Jurkat, Clone E6-1 (cell line): ENCODE results near the gene ZNF689. TPM values are rescaled to one million over a fixed set of nuclear protein-coding genes. Genes with fewer than 3 reads are reported as not detected.
A peak's percentile ranks its signal among the peaks of the same experiment; 100 is the strongest.

Experiments used
- DNase-seq: peaks from one replicate; pipeline ENCODE4 v3.0.0-alpha.2; 2011; ENCODE audit warnings: low read depth, low spot score
- H3K4me3 ChIP-seq: 2 replicates; pipeline ENCODE4 v1.5.1; 2011; ENCODE audit warnings: mild to moderate bottlenecking, low read length, control low read depth, moderate library complexity
- polyA plus RNA-seq: library from polyadenylated mRNA; unstranded; fragments of >200 nt; gene quantifications from one replicate; pipeline ENCODE4 v1.2.1, GENCODE V29; 2012; ENCODE audit warnings: missing spikeins; ENCODE audit not compliant: insufficient read length, insufficient read depth

Gene ZNF689
- 19.7 TPM for polyA plus RNA-seq

DNA sequence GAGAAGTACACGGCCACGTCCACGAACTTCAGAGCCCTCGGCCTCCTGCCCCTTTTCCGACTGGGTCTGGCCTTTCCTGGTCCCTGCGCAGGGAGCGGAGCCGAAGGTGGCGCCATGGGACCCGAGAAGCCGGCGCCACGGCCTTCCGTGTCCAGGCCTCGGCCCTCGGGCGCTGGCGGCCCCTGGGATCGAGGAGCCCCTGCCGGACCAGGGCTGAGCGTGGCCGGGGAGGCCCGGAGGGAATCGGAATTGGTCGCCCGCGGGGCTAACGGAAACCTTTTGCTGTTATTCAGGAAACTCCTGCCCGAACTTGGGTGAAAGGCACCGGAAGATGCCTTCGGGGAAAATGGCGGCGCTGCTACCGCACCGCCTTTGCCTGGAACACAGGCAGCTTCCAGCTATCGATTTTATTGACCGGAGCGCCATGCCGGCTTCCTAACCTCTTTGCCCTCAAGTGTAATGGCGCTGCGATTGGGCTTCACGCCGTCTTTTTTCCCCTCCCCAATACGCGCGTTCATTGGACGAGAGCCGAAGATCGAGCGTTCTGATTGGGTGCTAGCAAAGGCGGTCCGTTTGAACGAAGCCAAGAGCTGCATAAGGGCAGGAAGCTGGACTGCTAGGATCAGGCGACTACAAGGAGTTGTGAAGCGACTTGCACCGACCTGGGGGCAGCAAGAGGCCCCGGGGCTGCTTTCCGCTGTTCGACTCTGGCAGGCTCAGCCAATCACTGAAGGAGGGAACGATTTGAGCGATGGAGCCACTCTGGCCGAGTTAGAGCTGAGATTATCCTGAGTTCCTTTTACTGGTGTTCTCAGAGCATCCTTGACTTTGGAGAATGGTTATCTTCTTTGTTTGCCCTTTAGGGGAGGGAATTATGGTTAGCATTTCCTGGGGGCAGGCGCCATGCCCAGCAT lies at the start of gene ZNF689:
ZNF689 (minus strand) TSS at position 464 of the 914 bp plus-strand sequence; CDS start at position 116, 348 bp downstream.
- peak within 1 kb of the TSS; percentile 97 for H3K4me3 ChIP-seq
- DNase-seq = peak; percentile 98

DNA sequence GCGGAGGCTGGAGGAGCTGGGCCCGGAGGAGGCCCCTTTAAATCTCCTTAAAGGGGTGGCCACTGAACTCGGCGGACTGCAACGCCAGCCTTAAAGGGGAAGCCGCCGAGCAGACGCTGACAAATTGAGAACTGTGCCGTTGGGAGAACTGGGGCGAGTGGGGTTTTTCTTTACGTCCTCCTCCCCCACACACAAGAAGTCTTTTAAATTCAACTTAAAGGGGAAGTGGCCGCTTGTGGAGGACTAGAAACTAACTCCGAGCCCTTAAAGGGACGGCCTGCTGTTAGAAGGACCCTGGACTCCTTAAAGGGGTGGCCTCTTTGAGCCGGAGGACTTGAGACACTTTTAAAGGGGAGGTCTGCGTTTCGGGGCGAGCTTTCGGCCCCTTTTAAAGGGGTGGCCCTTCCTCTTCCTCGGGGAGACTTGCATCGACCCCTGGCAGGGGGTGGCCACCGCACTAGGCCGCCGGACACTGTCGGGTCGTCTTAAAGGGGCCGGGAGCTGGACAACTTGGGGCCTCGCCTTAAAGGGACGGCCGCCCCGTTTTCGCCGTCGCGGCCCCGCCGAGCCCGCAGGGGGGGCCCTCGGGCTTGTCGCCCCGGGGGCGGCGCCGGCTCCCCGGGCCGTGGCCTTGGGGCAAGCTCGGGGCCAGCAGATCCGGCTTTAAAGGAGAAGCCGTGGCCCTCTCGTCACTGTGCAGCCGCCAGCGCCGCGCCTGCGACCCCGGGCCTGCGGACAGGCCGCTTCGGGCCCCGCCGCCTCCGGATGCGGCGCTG lies 48.7 kb upstream of the ZNF689 start:
- peak overlapping the region; percentile 87 for H3K4me3 ChIP-seq
- peak; percentile 96 for DNase-seq

DNA sequence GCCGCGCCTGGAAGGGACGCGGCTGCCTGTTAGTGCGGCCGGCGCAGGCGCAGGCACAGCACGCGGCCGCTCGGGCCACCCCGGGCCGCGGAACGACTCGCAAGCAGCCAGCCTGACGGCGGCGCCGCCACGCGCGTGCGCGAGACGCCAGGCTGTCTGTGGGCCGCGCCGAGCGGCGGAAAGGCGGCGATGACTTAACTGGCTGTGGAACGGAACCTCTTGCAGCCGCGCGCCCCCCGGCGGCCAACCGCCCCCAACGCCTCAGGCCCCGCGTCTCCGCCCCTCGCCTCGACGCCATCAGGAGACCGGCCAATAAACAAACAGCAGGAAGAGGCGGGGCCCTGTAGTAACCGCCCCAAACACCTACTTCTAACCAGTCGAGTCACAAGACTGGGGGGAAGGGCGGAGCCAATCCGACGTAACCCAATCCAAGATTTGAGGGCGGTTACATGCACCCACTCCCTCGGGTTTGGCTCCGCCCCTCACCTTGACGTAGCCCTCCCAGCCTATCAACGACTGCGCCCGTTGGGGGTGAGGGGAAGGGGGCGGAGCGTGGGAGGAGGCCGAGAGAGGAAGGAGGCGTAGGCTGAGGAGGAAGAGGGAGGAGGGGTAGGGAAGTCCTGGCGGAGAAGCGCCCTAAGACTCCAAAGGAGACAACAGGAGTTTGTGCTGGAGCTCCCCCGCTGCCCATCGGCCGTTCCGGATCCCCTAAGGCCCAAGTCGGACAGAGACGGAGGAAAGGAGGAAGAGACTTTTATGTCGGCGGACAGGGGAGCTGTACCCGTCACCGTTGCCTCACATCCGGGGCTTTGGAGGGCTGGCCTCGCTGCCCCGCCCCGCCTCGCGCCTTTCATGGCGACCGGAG lies 47.9 kb upstream of the ZNF689 start, which contains the start of gene FBRS:
FBRS (plus strand) TSS at position 566 of the 865 bp plus-strand sequence. CDS start 1,088 bp downstream, outside the sequence.
- peak within 1 kb of the TSS; percentile 87 for H3K4me3 ChIP-seq
- DNase-seq = peak; percentile 100

DNA sequence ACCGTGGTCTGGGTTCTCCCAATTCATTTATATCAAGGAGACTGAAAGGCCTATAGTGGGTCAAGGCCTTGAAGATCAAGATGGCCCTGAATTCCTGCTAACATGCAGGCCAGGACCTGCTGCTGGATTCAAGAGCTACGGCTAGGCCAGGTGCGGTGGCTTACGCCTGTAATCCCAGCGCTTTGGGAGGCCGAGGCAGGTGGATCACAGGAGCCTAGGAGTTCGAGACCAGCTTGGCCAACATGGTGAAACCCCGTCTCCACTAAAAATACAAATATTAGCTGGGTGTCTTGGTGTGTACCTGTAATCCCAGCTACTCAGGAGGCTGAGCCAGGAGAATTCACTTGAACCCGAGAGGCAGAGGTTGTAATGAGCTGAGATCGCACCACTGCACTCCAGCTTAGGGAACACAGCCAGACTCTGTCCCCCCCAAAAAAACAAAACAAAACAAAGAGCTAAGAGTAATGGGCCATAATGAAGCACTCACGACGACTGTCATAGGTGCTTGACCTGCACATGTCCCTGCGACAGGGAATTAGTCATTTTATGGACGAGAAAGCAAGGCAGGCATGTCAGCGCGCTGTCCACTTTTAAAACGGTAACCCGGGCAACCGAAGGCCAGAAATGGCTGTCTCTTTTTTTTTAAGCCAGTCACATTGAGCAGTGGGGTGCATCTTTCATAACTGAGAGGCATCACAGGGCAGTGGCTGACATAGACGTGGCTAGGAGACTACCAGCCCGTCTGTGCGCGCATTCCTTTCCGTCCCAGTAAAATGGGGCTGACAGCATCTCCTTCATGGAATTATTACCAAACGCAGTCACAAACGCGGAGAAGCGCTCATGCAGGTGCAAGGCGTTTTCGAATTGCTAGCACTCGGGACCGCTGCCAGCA lies 47.0 kb upstream of the ZNF689 start:
- no peak for DNase-seq
- H3K4me3 ChIP-seq = peak overlapping the region; percentile 71

DNA sequence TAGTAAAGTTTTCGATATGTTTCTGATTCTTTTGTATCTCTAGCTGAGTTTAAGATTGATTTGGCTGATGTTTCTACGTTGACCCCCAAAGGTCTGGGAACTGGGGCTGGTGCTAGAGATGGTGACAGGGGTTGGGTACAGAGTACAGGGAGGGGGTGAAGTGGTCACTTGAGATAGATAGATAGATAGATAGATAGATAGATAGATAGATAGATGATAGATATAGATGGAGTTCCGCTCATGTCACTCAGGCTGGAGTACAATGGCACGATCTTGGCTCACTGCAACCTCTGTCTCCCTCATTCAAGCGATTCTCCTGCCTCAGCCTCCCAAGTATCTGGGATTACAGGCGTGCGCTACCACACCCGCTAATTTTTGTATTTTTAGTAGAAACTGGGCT lies 46.2 kb upstream of the ZNF689 start:
- no peak for DNase-seq
- no peak overlapping the region for H3K4me3 ChIP-seq

DNA sequence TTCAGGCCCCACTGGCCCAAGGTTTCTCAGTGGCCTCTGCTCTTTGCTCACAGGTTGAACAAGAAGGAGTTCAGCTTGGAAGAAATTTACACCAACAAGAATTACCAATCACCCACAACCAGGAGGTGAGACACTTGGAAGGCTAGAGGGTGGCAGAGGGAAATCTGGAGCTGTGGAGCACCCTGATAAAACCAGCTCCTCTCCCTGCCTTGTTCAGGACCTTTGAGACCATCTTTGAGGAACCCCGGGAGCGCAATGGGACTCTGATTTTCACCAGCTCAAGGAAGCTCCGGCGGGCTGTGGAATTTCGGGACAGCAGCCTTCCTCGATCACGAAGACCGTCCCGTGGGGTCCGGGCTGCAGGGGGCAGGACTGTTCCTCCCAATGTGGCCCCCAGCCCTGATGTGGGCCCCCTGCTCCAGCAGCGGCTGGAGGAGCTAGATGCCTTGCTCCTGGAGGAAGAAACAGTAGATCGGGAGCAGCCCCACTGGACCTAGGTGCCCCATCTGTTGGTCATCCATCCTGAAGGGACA lies 45.7 kb upstream of the ZNF689 start:
- no peak for DNase-seq
- H3K4me3 ChIP-seq = no peak overlapping the region

DNA sequence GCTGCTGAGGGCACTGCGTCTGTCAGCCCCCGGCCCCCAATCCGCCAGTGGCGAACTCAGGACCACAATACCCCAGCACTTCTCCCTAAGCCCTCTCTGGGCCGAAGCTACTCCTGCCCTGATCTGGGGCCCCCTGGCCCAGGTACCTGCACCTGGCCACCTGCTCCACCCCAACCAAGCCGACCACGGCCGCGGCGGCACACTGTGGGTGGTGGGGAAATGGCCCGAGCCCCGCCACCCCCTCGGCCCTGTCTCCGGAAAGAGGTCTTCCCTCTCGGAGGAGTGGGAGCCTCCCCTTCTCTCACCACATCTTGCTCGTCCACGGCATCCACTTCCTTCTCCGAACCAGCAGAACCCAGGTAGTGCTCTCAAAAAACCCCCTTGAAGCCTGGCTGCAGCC lies 44.7 kb upstream of the ZNF689 start:
- H3K4me3 ChIP-seq = no peak overlapping the region
- DNase-seq = no peak

DNA sequence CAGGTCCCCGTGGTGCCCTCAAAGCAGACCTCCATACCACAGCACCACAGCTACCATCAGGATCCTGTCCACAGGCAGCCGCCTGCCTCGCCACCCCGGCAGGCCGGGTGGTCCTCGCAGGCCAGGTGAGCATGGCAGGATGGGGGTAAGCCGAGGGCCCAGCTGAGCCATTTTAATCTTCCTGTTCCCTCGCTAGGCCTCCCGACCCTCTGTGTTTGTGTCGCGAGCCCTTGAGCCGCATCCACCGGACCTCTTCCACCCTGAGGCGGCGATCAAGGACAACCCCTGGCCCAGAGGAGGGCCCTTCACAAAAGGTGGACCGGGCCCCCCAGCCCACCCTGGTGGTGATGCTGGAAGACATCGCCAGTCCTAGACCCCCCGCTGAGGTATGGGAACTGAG lies 42.5 kb upstream of the ZNF689 start:
- no peak overlapping the region for H3K4me3 ChIP-seq
- DNase-seq = no peak

DNA sequence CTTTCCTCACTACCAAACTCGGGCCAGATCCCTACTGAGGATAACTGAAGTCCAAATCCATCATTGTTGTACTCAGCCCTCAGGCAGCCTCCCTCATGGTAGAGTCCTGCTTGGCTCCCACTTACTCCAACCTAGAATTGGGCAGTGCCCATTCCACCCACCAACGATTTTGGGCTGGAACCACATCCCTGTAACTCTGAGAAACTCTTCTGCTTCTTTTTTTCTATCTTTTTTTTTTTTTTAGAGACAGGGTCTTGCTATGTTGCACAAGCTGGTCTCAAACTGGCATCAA lies 41.8 kb upstream of the ZNF689 start:
- DNase-seq = no peak
- H3K4me3 ChIP-seq = peak overlapping the region; percentile 97

DNA sequence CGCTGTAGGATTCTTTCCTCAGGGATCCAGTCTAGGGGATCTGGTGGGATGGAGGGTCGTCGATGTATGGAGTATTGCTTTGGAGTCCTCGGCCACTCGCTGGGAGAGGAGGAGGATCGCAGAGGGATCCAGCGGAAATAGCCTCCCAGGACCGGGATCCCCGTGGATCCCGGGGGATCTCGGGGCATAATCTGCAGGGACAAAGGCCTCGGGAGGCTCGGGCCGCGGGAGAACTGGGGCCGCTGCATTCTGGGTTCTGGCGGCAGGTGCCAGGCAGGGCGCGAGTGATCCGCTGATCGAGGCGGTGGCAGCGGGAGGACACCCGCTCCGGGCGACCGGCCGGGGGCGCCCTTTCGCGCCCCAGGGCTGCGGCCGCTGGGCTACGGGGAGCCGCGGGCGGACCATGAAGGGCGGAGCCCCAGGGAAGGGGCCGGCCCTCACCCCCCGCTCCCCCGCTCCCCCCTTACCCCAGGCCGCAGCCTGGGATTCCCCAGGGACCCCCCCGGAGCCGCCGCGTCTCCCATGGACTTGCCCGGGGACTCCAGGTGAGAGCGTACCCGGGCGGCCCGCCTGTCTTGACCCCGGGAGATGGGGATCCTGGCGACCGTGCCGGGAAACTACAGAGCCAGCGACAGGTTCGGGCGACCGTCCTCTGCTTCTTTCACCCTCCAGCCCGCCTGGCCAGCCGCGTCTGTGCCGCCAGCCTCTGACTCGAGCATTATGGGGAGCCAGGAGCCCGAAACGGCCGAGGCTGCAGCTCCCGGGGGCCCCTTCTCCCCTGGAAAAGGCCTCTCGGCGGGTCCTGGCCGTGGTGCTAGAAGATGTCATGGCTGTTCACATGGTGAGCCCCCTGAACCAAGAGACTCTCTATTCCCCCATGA lies 41.2 kb upstream of the ZNF689 start:
- no peak for DNase-seq
- peak overlapping the region; percentile 97 for H3K4me3 ChIP-seq

DNA sequence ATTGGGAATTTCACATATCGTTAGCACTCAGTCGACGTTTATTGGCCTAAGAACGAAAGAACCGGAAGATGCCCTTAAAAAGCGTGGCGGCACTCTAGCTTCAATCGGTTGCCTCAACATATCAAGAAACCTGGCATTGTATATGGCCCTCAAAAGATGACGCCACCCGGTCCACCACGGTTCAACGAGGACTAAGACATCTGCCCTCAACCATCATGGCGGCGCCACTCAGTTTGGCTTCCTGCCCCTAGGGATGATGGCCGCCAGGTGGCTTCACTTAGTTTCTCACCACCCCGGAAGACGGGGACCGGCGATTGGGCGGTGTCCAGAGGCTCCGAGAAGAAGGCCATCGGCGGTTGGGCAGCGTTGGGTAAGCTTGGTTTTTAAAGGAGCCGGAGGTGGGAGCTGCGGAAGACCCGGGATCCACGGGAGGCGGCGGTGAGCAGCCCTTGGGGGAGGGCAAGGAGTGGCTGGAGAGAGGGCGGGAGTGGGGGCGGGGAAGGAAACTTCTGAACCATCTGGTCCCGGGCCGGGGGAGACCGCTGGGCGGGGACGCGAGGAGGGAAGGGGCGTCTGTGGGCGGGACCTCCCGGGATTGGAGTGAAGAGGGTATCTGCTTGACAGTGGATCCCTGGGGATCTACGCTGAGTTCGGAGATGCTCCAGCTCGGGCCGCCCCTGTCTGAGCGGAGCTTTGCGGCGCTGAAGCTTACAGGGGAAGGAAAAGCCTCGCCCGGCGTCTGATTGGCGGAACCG lies 40.4 kb upstream of the ZNF689 start, which contains the start of gene PRR14:
PRR14 (plus strand) TSS at position 592 of the 755 bp plus-strand sequence. CDS start 686 bp downstream, outside the sequence.
- peak within 1 kb of the TSS; percentile 97 for H3K4me3 ChIP-seq
- peak; percentile 99 for DNase-seq

DNA sequence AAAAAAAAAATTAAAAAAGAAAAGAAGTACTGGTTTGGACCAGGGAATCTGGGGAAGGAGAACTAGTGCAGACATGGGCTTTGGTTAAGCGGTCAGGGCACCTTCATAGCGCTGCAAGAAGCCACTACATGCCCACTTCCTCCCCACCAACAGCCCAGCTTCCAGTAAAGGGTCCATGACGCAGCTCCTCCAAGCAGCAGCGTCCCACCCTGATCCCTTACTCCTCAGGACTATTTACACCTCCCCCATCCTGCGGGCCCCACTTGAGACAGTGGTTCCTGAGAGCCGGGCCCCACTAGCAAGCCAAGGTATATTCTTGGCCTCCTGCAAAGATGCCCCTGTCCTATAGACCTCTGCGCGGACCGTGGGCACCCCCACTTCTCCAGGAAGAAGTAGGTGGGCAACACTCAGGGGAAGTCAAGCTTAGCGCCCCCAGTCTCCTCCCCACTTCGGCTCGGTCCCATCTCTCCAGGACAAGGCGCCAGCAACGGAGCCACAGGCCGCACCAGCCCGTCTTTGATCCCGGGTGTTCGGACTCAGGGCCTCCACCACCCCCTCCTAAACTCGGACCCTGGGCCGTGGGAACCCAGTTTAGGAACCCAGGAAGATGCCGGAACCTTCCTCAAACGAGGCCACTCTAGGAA lies 39.7 kb upstream of the ZNF689 start:
- peak overlapping the region; percentile 97 for H3K4me3 ChIP-seq
- DNase-seq = no peak

DNA sequence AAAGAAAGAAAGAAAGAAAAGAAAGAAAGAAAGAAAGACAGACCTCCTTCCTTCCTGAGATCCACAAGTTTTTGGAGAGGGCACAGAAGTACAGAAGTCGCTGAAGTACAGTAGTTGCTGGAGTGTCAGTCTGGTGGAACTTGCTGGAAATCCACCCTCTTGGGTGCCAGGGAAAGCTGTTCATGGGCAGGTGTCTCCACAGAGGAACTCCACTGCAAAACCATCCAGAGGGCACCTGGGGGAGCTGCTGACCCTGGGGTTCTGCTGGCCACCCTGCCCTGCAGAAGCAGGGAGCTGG lies 37.0 kb upstream of the ZNF689 start:
- no peak for DNase-seq
- H3K4me3 ChIP-seq = no peak overlapping the region

DNA sequence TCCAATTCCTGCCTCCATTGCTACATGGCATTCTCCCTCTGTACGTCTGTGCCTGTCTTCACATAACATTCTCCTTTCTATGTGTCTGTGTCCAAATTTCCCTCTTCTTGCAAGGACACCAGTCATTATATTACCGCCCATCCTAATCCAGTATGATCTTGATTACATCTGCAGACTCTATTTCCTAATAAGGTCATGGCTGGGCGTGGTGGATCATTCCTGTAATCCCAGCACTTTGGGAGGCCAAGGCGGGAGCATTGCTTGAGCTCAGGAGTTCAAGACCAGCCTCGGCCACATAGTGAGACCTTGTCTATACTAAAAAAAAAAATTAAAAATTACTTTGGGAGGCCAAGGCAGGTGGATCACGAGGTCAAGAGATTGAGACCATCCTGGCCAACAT lies 35.5 kb upstream of the ZNF689 start:
- no peak overlapping the region for H3K4me3 ChIP-seq
- DNase-seq = no peak

DNA sequence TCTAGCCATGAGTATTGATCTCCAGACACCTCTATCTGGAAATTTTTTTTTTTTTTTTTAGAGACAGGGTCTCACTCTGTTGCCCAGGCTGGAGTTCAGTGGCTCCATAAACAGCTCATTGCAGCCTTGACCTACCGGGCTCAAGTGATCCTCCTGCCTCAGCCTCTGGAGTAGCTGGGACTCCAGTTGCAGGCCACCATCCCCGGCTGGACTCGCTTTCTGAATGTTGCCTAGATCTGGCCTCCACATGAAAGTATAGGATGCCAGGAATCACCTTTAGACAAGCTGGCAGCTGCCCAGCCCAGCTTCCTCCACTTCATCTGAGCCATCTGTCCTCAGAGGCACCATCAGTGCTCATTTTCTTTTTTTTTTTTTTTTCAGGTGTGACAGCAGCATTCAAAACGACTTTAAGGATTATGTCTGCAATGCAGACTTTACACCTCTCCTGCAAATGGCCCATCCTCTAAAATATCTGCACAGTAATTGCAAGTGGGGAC lies 34.2 kb upstream of the ZNF689 start:
- no peak for DNase-seq
- H3K4me3 ChIP-seq = no peak overlapping the region
